ENCODE measurements around the gene PALLD.

- no peak for TF ChIP-seq CTCF (IDR thresholded peaks at IDR 0.05)
- TF ChIP-seq POLR2A (IDR thresholded peaks at IDR 0.05): no peak
Observed at GRCh38 chr4:168501407-168501806, 4.6 kb downstream of the PALLD start.

Measured in sigmoid colon (tissue), 3 donors.